Activated T-helper 2 cell treated with anti-CD3 and anti-CD28 coated beads, Interferon-gamma antibody, Interleukin-2, Interleukin-4, amounts not matched to agents 10 μg/mL and 5 μg/mL and 100 μg/mL, durations not matched to agents 14 hours and 24 hours and 36 hours (primary cell): ENCODE results near the gene LRTM2. TPM values are rescaled to one million over a fixed set of nuclear protein-coding genes. Genes with fewer than 3 reads are reported as not detected.

ENCODE experiments used
- DNase-seq: peaks from one replicate; pipeline ENCODE4 v3.0.0; 2021; ENCODE audit warnings: low spot score
- H3K27ac Mint-ChIP-seq: one replicate; pipeline ENCODE4 v1.8.0; 2021; ENCODE audit warnings: mixed read lengths
- H3K27me3 Mint-ChIP-seq: one replicate; pipeline ENCODE4 v1.8.0; 2021; ENCODE audit warnings: low read depth, mixed read lengths
- H3K36me3 Mint-ChIP-seq: one replicate; pipeline ENCODE4 v1.8.0; 2021; ENCODE audit warnings: low read depth, mixed read lengths
- H3K4me1 Mint-ChIP-seq: one replicate; pipeline ENCODE4 v1.8.0; 2021; ENCODE audit warnings: low read depth, mixed read lengths
- H3K4me3 Mint-ChIP-seq: one replicate; pipeline ENCODE4 v1.8.0; 2021; ENCODE audit warnings: low read depth, mild to moderate bottlenecking, moderate library complexity, mixed read lengths
- H3K9me3 Mint-ChIP-seq: one replicate; pipeline ENCODE4 v1.8.0; 2021; ENCODE audit warnings: mixed read lengths
- intact Hi-C: fragments of 100-400 bp; cut with micrococcal nuclease; formaldehyde crosslinking; loops from one replicate; pipeline ENCODE4 v1.15.1; 2023
- total RNA-seq: library from RNA; stranded (reverse); gene quantifications from 2 replicates; pipeline ENCODE4 v1.2.3, GENCODE V29; 2022

LRTM2 gene
- total RNA-seq, result 0.07 and 0.09 TPM in 2 replicates

GRCh38 chr12:1820191-1820895 lies at the start of gene LRTM2:
Gene LRTM2, plus strand, starts transcription at chr12:1820565. Its CDS starts 7,584 bp downstream, at chr12:1828149.
- Mint-ChIP-seq H3K9me3 (no peaks in the 10 kb centered on the region), H3K27ac (no peak within 1 kb of the TSS), H3K27me3 (peaks cover 32% of the 10 kb centered on the region), H3K4me1 (peaks cover 2% of the 10 kb centered on the region), H3K36me3 (no peaks in the 10 kb centered on the region), H3K4me3 (no peak within 1 kb of the TSS)
- intact Hi-C loops, result no loop called here
- no peak for DNase-seq

- Mint-ChIP-seq H3K27ac (no peak overlapping the region), H3K9me3 (no peaks in the 10 kb centered on the region), H3K36me3 (peaks cover 44% of the 10 kb centered on the region), H3K4me1 (peaks cover 14% of the 10 kb centered on the region), H3K27me3 (no peaks in the 10 kb centered on the region), H3K4me3 (no peak overlapping the region)
- DNase-seq, result no peak
- intact Hi-C loops, result no loop called here
Observed at GRCh38 chr12:1773937-1774655, 46.3 kb upstream of the LRTM2 start.

DNA sequence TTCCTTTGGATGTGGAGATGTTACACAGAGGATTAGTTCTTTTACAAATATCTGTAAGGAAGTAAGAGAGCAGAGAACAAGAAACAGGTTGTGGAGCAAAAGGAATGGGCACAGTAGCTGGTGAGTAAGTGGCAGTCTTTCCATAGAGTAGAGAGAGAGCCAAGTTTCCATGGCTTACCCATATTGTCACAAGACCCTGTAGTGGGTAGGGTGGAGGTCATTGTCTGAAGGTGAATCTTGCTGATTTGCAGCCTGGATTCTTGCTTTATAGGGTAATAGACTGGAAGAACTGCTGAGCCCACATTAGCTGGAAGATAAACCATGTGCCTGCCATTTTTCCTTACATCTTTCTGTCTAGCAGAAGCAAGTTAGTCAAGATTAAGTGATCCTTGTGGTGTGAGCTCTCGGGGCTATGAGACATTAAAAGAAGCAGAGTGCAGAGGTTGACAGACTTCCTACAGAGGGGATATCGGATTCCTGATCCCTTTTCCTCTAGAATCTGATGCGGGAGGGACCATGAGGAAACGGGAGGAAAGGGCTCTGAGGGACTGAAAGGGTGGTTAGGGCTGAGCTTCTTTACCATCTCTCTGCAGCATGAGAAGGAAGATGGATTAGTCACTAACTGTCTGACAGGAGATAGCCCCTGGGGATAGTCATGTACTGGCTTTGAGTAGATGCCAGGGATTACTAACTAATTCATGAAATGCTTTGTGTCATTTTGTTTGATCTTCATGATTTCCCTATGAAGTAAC lies 44.0 kb upstream of the LRTM2 start:
- Mint-ChIP-seq H3K9me3 (no peaks in the 10 kb centered on the region), H3K4me3 (no peak overlapping the region), H3K27me3 (no peaks in the 10 kb centered on the region), H3K36me3 (peaks cover 57% of the 10 kb centered on the region), H3K4me1 (peaks cover 13% of the 10 kb centered on the region), H3K27ac (peak overlapping the region; percentile 13)
- no peak for DNase-seq
- intact Hi-C loops, result no loop called here

DNA sequence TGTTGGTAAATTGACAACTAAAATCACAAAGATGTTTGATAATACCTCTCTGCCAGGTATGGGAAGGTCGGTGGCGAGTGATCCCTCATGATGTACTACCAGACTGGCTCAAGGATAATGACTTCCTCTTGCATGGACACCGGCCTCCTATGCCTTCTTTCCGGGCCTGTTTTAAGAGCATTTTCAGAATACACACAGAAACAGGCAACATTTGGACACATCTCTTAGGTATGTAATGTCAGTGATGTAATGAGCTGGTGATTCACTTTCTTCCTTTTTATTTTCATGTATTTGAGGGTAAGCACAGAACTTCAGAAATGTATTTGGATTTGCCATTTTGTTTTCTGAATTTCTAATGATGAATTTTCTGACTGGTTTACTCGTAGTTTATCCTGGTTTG lies 42.6 kb upstream of the LRTM2 start:
- H3K4me1 Mint-ChIP-seq, result peaks cover 11% of the 10 kb centered on the region
- H3K27me3 Mint-ChIP-seq, result no peaks in the 10 kb centered on the region
- no peak overlapping the region for H3K4me3 Mint-ChIP-seq
- intact Hi-C loops, result no loop called here
- H3K36me3 Mint-ChIP-seq, result peaks cover 56% of the 10 kb centered on the region
- no peak for DNase-seq
- no peaks in the 10 kb centered on the region for H3K9me3 Mint-ChIP-seq
- no peak overlapping the region for H3K27ac Mint-ChIP-seq

GRCh38 chr12:1778911-1779310 lies 41.5 kb upstream of the LRTM2 start:
- peaks cover 52% of the 10 kb centered on the region for H3K36me3 Mint-ChIP-seq
- H3K9me3 Mint-ChIP-seq, result no peaks in the 10 kb centered on the region
- intact Hi-C loops, result no loop called here
- no peak overlapping the region for H3K27ac Mint-ChIP-seq
- no peak for DNase-seq
- peaks cover 7% of the 10 kb centered on the region for H3K4me1 Mint-ChIP-seq
- H3K4me3 Mint-ChIP-seq, result no peak overlapping the region
- no peaks in the 10 kb centered on the region for H3K27me3 Mint-ChIP-seq

DNA sequence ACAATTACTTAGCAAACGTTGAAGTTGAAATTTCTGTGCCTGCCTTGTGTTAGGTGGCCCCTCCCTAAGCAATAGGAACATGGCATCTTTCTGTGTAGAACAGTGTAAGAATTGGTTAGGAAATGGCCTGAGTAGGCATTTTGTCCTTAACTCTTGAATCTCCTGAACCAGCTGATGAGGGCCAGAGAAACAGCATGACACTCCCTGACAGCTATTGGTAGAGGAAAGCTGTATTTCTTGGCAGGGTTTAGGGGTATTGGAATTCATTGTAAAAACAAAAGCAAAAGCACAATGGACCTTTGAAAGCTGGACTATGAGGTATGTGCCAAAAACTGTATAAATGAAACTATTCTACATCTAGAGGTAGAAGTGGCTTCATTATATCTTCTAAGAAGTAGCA lies 40.6 kb upstream of the LRTM2 start:
- intact Hi-C loops, result no loop called here
- H3K4me1 Mint-ChIP-seq, result peaks cover 7% of the 10 kb centered on the region
- H3K4me3 Mint-ChIP-seq, result no peak overlapping the region
- H3K36me3 Mint-ChIP-seq, result peaks cover 54% of the 10 kb centered on the region
- no peaks in the 10 kb centered on the region for H3K27me3 Mint-ChIP-seq
- no peaks in the 10 kb centered on the region for H3K9me3 Mint-ChIP-seq
- no peak for DNase-seq
- H3K27ac Mint-ChIP-seq, result no peak overlapping the region

DNA sequence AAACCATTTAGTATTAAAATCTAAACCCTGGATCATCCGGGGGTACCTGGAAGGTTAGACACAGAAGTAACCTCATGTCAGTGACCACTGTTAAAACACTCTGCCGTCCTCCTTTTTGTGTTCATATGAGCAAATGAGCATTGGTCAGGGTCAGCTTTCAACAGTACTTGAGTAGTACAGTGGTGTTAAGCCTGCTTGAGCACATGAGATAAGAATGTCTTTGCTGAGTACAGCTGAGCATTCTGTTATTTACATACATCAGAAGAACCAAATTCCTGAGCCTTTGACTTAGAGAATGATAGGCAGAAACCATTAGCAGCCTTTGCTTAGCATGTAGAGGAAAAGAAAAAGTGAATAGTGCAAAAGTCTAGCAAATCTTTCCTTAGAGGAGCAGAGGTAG lies 38.6 kb upstream of the LRTM2 start:
- H3K9me3 Mint-ChIP-seq, result no peaks in the 10 kb centered on the region

GRCh38 chr12:1782215-1782614 lies 38.1 kb upstream of the LRTM2 start:
- intact Hi-C loops, result no loop called here
- Mint-ChIP-seq H3K27me3 (no peaks in the 10 kb centered on the region), H3K27ac (no peak overlapping the region), H3K9me3 (no peaks in the 10 kb centered on the region), H3K4me1 (no peaks in the 10 kb centered on the region), H3K36me3 (peaks cover 58% of the 10 kb centered on the region), H3K4me3 (no peak overlapping the region)
- DNase-seq, result no peak

More for the DNA sequence above, 38.6 kb upstream of the LRTM2 start:
- no peak for DNase-seq
- Mint-ChIP-seq H3K4me1 (peaks cover under 1% of the 10 kb centered on the region), H3K4me3 (no peak overlapping the region), H3K27me3 (no peaks in the 10 kb centered on the region), H3K36me3 (peaks cover 59% of the 10 kb centered on the region), H3K27ac (no peak overlapping the region)
- intact Hi-C loops, result no loop called here

DNA sequence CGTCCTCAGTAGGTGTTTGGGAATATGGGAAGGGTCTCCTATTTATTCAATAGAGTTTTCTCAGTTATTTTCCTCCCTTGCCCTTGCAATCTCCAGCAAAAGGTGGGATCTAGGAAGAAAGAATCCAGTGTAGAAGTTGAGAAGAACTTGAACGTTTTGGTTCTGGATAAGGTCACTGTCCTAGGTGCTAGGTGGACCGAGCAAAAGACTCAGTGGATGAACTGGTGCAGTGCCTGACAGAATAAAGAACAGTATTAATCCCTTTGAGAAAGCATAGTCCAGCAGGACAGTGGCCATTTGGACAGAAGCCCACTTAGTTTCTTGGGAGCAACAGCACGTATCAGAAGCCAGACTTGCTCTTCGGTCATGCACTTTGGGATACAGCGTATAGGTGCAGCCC lies 32.7 kb upstream of the LRTM2 start:
- no peaks in the 10 kb centered on the region for H3K9me3 Mint-ChIP-seq
- peaks cover 33% of the 10 kb centered on the region for H3K36me3 Mint-ChIP-seq
- intact Hi-C loops, result no loop called here
- no peaks in the 10 kb centered on the region for H3K27me3 Mint-ChIP-seq
- no peak overlapping the region for H3K4me3 Mint-ChIP-seq
- no peak overlapping the region for H3K27ac Mint-ChIP-seq
- H3K4me1 Mint-ChIP-seq, result peaks cover 19% of the 10 kb centered on the region
- no peak for DNase-seq

DNA sequence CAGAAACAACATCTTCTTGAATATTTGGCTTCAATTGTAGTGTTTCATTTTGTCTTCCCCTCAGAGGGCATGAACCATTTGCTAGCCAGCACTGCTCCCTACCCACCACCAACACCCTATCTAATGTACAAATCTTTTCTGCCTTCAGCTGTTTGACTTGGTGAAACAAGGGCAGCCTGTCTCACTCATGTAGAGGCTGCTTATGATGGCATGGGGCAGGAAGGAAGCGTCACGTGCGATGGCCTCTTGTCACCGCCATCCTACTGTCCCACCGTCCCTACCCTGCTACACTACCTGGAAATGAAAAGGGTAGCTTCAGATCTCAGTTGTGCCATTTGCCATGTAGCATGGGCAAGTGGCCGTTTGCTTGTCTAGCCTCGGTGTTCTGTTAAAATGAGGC lies 29.9 kb upstream of the LRTM2 start:
- intact Hi-C loops, result no loop called here
- Mint-ChIP-seq H3K36me3 (peaks cover 11% of the 10 kb centered on the region), H3K27ac (no peak overlapping the region), H3K4me1 (peaks cover 20% of the 10 kb centered on the region), H3K27me3 (no peaks in the 10 kb centered on the region), H3K4me3 (no peak overlapping the region), H3K9me3 (no peaks in the 10 kb centered on the region)
- DNase-seq, result no peak

GRCh38 chr12:1791104-1791841 lies 29.1 kb upstream of the LRTM2 start:
- peak; percentile 51 for DNase-seq
- intact Hi-C loops, result loop anchor here (1.0 kb wide), 3 partner anchors 100 to 149 kb away; partner anchors contain the start of gene ADIPOR2
- Mint-ChIP-seq H3K9me3 (no peaks in the 10 kb centered on the region), H3K27me3 (no peaks in the 10 kb centered on the region), H3K4me3 (no peak overlapping the region), H3K4me1 (peaks cover 25% of the 10 kb centered on the region), H3K36me3 (peaks cover 3% of the 10 kb centered on the region), H3K27ac (peak overlapping the region; percentile 44)

DNA sequence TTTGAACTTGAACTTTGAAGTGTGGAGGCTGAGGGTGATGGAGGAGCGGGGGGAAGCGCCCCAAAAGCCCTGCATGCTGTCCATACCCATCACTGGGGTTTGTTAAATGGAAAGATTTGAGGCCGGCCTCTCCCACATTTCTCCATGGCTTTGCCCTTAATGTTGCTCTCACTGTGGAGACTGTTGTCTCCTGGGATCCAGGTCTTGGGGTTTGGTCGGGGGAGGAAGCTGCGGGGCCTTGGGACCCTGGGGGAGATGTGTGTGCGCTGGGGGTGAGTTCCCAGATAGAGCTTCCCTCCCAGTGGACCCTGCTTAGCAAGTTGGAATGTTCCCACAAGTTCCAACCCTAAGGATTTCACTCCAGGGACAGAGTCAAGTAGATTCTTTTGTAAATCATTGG lies 28.0 kb upstream of the LRTM2 start:
- Mint-ChIP-seq H3K27ac (no peak overlapping the region), H3K4me1 (peaks cover 25% of the 10 kb centered on the region), H3K4me3 (no peak overlapping the region), H3K27me3 (no peaks in the 10 kb centered on the region), H3K9me3 (no peaks in the 10 kb centered on the region), H3K36me3 (peaks cover 2% of the 10 kb centered on the region)
- no peak for DNase-seq
- intact Hi-C loops, result no loop called here
